ENCODE data around the gene SEMA3E.
"Not testable (repeated sequence)": the region's sequence is repeated elsewhere in the genome, so short reads cannot be mapped to it uniquely, and the experiment has no call there.

Gene SEMA3E

DNA sequence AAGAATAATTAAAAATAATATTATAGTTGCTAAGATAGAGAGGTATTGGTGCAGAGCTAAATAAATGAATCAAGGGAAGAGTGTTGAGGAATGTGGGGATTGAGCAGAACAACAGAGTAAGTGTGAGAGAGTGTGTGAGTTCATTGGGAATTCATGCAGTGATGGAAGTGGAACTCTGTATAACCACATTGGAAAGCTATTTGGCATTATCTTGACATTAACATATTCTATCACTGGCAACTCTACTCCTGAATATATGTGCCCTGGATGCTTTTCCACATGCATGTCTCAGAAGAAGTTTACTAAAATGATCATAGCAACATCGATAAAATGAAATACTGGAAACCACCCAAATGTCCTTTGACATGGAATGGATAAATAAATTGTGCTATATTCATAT, 164.1 kb downstream of the SEMA3E start:
- DNase-seq: no peak

DNA sequence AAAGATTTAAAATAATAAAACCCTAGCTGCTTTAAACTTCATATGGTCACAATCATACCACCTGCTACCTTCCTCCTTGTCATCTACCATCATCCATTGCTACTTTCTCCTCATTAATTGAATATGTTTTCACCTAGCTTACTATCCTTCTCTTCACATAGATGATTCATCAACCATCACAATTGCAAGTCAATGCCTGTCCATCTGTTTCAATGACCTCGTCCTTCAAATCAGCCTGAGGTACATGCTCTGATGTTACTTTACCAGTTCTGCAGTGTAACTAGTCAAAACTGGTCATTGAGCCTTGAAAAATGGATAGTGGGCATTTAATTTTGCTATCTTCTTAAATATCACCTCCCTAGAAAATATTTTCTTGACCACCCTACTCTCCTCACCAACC, 164.7 kb downstream of the SEMA3E start:
- no peak for DNase-seq

DNA sequence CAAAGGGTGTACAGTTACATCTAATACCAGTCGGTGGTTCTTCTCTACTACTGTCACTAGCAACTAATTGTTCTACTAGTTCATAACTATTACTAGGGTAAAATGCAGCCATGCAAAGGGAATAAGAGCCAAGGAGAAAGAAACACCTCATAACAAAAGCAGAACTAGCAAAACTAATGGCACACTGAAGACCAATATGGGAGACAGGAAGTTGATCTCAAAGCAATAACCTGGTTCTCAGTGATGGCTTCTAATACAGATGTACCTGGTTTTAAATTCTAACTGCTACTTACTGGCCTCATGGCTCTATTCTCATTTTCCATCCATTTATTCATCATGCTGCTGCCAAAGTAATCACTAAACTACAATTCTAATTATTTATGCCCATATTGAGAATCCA, 170.3 kb downstream of the SEMA3E start:
- DNase-seq: no peak

DNA sequence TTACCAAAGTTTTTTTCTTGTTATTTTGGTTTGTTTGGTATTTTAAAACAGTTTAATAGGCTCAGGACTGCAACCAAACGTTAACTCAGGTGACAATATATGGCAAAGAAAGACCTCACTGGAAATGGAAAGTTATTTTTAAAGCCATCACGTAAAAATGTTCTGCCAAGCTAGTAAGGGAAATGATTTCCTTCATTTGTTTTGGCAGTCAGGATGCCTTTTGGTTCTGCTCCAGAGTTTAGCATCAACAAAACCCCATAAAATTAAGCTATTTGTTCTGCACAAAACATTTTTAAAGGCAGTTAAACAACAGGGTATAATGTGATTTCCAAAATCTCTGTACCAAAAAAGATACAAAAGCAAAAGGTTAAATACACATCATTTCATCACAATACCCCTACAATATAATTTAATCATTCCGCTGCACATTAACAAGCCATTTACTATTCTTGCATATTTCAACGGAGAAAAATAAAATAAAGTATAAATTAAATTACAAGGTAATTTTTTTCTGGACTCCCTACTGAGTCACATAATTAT, 172.4 kb downstream of the SEMA3E start:
- no peak for DNase-seq

DNA sequence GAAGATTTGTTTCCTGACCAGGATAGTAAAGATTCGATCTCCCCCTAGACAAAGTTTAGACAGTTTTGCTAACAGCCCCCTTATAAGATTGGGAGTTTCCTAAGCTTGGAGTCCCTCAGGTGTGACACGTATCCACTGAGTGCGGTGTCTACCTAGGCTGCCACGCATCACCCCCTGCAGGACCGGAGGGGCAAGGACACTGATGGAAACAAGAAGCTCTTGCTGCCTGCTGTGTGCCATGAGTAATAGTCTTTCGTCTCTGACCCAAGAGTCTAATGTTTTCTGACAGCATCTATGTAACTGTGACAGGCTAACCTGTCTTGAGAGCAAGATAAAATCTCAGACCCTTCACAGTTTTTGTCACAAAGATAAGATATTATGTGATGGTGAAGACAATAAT, 173.5 kb downstream of the SEMA3E start:
- no peak for DNase-seq

DNA sequence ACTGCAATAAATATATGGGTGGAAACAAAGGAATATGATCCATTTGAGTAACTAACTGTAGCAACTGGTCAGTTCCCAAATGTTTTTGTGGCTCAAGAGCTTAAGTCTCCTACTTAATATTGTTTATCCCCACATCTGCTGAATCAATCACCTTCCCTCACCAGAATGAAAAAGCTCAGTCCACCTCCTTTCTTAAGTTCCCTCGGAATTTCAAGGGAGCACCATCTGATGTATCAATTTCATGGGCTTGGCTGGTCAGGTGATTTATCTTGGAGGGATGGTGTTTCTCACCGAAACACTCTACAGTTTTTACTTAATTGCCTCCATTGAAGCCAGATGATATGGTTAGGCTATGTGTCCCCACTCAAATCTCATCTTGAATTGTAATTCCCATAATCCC, 176.6 kb downstream of the SEMA3E start:
- DNase-seq: no peak

DNA sequence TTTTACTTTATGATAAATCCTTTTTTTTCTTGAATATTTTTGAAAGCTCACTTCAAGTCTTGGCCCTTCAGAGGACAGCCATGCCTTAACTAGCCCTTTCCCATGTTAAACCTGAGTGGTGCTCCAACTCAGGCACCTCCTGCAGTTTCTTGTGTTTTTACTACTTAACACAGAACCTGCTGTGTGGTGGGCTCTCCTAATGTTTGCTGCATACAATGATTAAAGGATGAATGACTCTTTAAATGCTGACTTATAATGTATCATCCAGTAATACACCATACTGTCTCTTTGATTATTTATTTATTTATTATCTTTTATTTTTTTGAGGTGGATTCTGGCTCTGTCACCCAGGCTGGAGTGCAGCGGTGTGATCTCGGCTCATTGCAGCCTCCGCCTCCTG, 179.4 kb downstream of the SEMA3E start:
- no peak for DNase-seq

DNA sequence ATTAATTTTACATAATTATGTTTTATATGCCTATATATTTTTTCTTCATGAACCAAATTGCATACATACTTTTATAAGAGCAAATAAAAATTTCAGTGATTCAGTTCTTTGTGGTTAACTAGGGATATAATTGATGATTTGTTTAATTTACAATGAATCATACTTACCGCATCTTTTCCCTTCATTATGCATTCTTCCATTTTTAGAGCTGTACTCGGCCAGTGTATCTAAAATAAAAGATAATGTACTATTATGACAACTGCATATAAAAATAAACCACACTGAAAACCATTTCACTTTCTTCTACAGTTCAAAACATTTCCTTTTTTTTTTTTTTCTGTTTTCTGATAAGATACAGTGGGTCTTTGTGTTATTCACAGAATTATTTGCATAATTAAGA, 179.9 kb downstream of the SEMA3E start:
- no peak for DNase-seq

DNA sequence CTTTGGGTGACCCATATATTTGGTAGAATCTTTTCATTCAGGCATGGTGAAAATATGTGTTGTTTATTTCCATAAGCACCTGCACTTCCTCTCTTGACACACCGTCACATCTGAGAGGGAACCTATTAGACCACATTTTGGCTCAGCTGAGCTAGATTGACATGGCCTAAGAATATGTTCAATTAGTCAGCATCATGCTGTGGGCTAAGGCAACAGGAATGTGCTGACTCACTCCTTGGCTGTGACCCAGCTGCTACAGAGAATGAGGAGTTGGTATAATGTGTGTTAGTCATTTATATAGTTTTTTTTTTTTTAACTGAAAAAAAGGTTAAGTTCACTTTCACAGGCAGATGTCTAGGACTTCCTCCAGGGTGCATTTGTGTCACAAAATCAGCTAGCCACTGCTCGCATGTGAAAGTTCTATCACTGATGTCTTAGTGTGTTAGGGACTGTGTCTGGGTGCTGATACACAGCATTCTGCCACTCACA, 180.6 kb downstream of the SEMA3E start:
- no peak for DNase-seq

DNA sequence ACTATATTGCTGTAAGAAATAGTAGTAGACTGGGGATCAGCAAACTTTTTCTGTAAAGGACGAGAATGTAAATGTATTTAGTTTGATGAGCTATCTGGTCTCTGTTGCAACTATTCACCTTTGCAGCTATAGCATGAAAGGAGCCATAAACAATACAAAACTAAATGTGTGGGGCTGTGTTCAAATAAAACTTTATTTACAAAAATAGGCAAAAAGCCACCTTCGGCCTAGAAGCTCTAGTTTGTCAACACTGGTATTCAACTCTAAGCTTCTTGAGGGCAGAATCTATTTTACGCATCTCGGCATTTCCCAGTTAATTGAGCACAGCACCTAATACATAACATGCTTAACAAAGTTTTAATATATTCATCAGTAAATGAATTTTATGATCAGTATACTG, 181.4 kb downstream of the SEMA3E start:
- no peak for DNase-seq

DNA sequence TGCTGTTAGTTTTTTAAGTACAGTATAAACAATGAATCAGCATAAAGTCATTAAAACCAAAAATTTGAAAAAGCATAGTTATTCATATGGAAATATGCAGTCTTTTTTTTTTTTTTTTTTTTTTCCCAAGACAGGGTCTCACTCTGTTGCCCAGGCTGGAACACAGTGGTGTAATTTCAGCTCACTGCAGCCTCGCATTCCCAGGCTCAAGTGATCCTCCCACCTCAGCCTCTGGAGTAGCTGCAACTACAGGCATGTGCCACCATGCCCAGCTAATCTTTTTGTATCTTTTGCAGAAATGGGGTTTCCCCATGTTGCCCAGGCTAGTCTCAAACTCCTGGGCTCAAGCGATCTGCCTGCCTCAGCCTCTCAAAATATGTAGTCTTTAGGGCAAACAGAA, 182.0 kb downstream of the SEMA3E start:
- DNase-seq: no peak

DNA sequence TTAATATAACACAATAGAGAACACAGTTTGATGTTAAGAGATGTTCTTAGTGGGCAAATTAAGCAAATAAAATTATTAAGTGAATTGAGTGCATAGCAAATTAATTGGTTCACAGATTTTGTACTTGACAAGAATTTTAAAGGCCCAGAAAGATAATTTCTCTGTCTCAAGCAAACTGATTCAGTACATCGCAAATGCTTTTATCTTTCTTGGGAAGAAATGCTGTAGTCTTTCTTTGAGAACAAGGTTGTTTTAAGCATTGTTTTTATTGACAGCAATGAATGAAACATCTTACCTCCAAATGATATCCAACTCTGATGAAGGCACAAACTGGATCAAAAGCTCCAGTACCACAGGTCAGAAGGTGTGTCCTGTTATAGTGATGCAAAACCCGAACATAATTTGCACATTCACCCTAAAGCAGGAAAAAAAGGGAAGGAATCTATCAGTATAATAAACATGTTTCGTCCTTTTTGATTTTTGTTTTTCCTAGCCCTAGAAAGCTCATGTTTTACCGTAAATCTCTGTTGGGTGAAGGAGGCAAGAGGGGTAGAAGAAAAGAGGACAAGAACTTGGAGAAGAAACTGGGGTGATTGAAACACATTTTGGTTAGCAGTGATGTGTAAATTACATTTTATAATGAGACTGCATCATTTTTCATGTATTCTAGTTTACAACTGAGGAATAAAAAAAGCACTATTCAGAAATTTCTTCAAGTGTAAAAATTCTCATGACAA, 182.6 kb downstream of the SEMA3E start:
- no peak for DNase-seq

DNA sequence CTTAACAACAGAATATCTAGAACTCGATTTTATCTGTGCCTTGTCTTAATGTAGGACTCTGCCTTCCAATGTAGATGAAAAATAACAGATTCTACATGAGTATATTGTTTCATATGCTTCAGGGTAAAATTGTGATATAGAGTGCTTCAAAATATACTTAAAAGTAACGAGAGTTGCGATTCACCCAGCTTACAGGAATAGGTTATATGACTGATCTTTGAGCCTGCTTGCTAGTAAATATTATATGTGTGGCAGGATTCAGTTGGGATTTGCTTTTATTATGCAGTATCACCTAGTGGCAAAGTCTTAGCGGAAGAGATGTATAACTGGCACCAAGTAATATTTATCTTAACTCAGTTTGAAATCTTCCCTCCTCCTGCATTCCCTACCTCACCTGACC, 183.3 kb downstream of the SEMA3E start:
- DNase-seq: no peak

DNA sequence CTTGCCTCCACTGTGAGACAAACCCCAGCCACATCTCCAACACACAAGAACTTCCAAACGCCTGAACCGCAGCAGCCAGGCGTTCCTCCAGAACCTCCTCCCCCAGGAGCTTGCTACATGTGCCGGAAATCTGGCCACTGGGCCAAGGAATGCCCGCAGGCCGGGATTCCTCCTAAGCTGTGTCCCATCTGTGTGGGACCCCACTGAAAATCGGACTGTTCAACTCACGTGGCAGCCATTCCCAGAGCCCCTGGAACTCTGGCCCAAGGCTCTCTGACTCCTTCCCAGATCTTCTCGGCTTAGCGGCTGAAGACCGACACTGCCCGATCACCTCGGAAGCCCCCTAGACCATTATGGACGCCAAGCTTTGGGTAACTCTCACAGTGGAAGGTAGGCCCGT, 187.1 kb downstream of the SEMA3E start:
- DNase-seq: not testable (repeated sequence)

DNA sequence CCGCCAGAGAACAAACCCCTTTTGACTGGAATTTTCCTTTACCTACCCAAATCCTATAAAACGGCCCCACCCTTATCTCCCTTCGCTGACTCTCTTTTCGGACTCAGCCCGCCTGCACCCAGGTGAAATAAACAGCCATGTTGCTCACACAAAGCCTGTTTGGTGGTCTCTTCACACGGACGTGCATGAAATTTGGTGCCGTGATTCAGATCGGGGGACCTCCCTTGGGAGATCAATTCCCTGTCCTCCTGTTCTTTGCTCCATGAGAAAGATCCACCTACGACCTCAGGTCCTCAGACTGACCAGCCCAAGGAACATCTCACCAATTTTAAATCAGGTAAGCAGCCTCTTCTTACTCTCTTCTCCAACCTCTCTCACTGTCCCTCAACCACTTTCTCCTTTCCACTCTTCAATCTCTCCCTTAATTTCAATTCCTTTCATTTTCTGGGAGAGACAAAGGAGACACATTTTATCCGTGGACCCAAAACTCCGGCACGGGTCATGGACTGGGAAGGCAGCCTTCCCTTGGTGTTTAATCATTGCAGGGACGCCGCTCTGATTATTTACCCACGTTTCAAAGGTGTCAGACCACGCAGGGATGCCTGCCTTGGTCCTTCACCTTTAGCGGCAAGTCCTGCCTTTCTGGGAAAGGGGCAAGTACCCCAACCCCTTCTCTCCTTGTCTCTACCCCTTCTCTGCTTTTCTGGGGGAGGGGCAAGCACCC, 188.8 kb downstream of the SEMA3E start:
- DNase-seq: not testable (repeated sequence)

DNA sequence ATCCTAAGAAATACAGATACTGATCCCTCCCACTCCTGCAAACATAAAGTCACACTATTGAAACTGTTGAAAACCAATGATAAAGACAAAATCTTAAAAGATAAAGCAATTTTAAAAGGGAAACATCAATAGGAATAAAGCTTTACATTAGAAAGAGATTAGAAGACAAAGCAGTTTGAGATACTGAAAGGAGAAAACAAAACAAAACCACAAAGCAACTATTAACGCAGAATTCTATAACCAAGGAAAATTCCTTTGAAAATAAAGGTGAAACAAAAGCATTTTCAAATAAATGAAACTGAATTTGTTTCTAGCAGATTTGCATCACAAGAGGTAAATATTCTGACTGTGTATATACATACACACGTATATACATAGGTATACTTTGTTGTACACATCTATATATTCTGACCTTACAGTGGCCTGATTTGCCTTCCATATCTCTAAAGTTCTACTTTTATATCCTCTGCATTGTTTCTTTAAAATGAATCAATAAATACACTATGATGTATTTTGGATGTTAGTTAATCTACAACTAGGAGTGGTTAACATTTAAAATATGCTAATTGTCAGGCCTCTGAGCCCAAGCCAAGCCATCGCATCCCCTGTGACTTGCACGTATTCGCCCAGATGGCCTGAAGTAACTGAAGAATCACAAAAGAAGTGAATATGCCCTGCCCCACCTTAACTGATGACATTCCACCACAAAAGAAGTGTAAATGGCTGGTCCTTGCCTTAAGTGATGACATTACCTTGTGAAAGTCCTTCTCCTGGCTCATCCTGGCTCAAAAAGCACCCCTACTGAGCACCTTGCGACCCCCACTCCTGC, 189.6 kb downstream of the SEMA3E start:
- DNase-seq: not testable (repeated sequence)

DNA sequence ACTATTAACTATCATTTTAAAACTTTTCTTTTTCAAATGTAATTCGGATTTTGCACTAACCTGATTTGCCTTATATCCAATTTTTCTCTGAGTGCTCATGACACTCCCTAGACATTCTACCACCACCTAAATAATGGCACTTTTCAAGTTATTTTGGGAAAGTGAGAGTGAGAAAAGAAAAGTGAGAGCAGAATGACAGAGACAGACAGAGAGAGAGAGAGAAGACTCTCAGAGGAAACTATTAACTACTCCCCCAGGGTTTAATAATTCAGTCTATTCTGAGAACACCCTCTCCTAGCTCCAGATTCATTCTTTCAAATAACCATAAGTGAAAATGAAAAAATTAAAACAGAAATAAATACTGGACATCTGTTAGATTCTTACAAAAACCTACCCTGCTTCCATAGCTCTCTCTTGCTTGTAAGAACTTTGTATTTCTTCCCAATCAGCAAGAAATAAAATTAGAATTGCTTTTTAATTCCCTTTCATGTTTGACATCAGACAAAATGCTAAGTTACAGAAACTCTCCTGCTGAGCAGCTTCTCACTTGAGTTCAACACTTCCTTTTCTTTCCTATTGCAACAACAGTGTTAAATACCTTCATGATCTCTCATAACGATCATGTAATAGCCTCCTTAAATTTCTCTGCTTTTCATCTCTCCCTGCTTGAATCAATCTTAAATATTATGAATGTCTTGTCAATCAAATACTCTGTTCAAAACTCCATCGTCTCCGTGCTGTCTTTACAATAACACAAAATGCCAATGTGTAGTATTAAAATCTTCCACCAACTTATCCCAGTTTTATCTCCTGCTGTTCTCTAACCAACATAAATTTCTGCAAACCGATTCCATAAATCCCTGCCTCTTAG, 191.7 kb downstream of the SEMA3E start:
- DNase-seq: no peak

DNA sequence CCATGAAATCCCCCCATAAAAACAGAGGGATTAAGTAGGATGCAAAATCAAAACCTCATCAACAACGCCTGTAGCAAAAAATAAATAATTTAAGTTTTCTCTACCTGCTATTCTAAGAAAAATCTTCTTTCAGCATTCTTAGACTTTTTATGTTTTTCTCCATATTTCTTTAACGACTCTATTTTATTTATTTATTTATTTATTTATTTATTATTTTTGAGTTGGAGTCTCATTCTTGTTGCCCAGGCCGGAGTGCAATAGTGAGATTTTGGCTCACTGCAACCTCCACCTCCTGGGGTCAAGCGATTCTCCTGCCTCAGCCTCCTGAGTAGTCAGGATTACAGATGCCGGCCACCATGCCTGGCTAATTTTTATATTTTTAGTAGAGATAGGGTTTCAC, 192.5 kb downstream of the SEMA3E start:
- no peak for DNase-seq

DNA sequence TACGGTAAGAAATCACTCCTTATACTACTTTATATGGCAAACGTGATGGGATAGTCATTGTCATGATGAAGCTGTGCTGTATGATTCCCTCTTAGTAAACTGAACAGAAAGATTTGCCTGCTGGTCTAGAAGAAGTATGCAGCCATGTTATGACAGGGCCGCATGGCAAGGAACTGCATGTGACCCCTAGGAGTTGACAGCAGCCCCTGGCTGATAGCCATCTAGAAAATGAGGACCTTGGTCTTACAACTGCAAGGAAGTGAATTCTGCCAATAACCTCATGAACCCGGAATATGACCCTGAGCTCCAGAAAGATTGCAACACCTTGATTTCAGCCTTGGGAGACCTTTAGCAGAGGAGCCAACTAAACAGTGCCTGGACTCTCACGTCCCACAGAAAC, 193.3 kb downstream of the SEMA3E start:
- DNase-seq: no peak

DNA sequence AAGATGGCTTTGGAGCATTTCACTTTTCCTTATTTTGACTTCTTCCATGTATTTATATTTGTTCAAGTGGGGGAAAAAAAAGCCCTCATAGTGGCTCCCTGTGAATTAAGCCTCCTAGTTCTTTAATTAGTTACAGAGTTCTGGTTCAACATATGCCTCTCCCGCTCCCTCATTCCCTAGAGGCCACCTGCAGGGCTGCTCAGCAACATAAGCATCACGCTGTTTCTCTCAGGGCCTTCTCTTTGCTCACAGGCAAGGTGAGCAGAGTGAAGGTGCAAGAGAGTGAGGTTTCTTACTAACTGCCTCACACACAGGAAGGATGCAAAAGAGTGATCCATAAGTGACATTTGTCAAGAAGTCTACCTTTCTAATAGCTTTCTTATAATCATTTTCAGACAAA, 196.7 kb downstream of the SEMA3E start:
- DNase-seq: peak; percentile 61

DNA sequence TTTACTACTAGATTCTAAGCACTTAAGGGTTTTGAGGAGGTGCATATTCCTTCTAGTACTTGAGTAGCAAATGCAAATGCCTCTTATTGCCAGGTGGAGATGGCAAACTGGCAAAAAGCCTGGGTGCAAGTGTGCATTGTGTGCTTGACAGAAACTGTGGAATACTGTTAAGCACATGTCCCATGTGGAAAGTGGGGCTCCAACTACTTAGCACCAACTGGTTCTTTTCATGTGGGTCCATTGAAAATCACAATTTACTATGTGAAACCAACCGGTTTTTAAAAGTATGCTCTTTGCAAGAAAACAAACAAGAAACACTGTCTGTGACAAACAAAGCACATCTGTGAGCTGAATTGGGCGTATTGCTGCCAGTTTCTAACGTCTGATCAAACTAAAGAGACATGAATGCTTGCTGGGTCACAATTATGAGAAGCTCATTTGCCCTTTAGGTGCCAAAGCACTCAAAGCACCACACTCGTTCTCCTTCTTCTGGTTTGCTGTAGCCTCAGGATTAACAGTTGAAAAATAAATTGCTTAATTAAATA, 197.4 kb downstream of the SEMA3E start:
- no peak for DNase-seq

DNA sequence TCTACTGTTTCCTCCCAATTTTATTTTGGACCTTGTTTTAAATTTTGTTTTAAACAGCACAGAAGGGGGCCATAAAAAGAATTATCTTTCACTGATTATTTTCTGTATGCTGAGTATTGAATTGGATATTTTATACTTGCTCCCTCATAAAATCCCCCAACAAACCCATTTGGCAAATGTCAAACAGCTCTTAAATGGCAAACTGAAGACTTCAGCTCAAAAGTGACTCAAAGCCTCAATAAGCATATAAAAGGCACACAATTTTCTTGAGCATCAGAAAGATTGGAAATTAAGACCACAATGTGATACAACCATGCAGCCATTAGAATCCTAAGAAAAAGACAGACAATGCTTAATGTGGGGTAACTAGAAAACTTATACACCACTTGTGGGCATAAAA, 199.2 kb downstream of the SEMA3E start:
- no peak for DNase-seq

All from NCI-H524 treated with DMSO at 0.1 percent for 48 hours (cell line).